Nephron (organoid): Measurements from ENCODE around the gene GTF2E1.

Experiments used
- H3K27ac Mint-ChIP-seq, 3 experiments: 2 replicates each; pipeline ENCODE4 v1.8.0; 2020; ENCODE audit warnings: mixed read lengths in 3 of 3, mild to moderate bottlenecking in 2 of 3, moderate library complexity in 1 of 3
- H3K27me3 Mint-ChIP-seq: 2 replicates; pipeline ENCODE4 v1.8.0; 2021; ENCODE audit warnings: low read depth, mild to moderate bottlenecking, moderate library complexity, mixed read lengths
- H3K36me3 Mint-ChIP-seq: 2 replicates; pipeline ENCODE4 v1.8.0; 2020; ENCODE audit warnings: low read depth, mixed read lengths
- H3K4me1 Mint-ChIP-seq: 2 replicates; pipeline ENCODE4 v1.8.0; 2020; ENCODE audit warnings: mixed read lengths
- H3K4me3 Mint-ChIP-seq, 3 experiments: 2 replicates each; pipeline ENCODE4 v1.8.0; 2020; ENCODE audit warnings: mild to moderate bottlenecking in 3 of 3, mixed read lengths in 3 of 3, moderate library complexity in 2 of 3
- H3K9me3 Mint-ChIP-seq: 2 replicates; pipeline ENCODE4 v1.8.0; 2020; ENCODE audit warnings: mixed read lengths
- TF ChIP-seq, protein P1 (sequence below), 3 experiments: fragments of 200-600 bp; sonication (generic); IDR thresholded peaks; one replicate each; pipeline ENCODE4 v1.5.0; 2021; ENCODE audit warnings: antibody characterized with exemption in 3 of 3; ENCODE audit not compliant: unreplicated experiment in 3 of 3

GTF2E1 gene

DNA sequence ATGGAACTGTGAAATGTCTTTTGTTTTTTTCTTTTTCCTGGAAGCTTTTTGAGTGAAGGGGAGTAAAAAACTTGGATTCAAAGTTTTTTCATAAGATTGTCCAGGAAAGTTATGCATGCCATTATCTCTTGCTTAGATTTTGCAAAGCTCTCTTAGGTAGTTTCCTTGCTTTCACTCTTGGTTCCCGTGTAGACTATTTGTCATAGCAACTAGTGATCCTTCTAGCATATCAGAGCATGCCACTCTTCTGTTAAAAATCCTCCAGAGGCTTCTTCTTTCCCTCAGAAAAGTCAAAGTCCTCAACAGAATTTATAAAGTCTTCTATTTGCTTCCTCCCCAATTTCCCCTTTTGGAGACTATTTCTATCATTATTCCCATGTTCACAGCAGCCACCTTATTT lies 21.1 kb downstream of the GTF2E1 start:
- Mint-ChIP-seq H3K27me3 (no peaks in the 10 kb centered on the region), H3K27ac (peak overlapping the region; percentile 10 to 72 (median 24)), H3K4me3 (no peak overlapping the region), H3K4me1 (peaks cover 36% of the 10 kb centered on the region), H3K9me3 (peaks cover 12% of the 10 kb centered on the region), H3K36me3 (peaks cover 28% of the 10 kb centered on the region)
- TF ChIP-seq, protein P1, sequence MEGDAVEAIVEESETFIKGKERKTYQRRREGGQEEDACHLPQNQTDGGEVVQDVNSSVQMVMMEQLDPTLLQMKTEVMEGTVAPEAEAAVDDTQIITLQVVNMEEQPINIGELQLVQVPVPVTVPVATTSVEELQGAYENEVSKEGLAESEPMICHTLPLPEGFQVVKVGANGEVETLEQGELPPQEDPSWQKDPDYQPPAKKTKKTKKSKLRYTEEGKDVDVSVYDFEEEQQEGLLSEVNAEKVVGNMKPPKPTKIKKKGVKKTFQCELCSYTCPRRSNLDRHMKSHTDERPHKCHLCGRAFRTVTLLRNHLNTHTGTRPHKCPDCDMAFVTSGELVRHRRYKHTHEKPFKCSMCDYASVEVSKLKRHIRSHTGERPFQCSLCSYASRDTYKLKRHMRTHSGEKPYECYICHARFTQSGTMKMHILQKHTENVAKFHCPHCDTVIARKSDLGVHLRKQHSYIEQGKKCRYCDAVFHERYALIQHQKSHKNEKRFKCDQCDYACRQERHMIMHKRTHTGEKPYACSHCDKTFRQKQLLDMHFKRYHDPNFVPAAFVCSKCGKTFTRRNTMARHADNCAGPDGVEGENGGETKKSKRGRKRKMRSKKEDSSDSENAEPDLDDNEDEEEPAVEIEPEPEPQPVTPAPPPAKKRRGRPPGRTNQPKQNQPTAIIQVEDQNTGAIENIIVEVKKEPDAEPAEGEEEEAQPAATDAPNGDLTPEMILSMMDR (IDR thresholded peaks at IDR 0.05; ENCODE audit: unreplicated experiment in 3 of 3): no peak

DNA sequence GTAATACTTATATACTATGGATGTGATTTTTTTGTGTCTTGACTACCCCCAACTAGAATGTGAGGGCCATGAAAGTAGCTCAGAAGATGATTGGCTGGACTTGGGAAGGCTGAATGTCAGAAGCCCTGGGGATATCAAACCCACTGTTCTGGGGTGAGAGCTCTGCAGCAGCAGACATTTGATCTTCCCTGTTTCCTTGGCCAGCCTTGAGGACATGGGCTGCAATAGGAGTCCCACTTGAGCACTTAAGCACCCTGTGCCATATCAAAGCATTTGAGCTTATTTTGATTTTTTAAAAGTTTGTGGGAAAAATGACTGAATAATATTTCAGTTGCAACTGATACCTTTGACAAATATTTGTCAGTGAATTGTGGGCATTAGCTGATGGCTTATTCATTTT lies 21.7 kb downstream of the GTF2E1 start:
- TF ChIP-seq, protein P1 (IDR thresholded peaks at IDR 0.05; ENCODE audit: unreplicated experiment in 3 of 3): no peak
- H3K27ac Mint-ChIP-seq: peak overlapping the region; percentile 10 to 72 (median 24)
- peaks cover 22% of the 10 kb centered on the region for H3K36me3 Mint-ChIP-seq
- H3K4me1 Mint-ChIP-seq: peaks cover 36% of the 10 kb centered on the region
- peaks cover 10% of the 10 kb centered on the region for H3K9me3 Mint-ChIP-seq
- H3K4me3 Mint-ChIP-seq: no peak overlapping the region
- no peaks in the 10 kb centered on the region for H3K27me3 Mint-ChIP-seq

DNA sequence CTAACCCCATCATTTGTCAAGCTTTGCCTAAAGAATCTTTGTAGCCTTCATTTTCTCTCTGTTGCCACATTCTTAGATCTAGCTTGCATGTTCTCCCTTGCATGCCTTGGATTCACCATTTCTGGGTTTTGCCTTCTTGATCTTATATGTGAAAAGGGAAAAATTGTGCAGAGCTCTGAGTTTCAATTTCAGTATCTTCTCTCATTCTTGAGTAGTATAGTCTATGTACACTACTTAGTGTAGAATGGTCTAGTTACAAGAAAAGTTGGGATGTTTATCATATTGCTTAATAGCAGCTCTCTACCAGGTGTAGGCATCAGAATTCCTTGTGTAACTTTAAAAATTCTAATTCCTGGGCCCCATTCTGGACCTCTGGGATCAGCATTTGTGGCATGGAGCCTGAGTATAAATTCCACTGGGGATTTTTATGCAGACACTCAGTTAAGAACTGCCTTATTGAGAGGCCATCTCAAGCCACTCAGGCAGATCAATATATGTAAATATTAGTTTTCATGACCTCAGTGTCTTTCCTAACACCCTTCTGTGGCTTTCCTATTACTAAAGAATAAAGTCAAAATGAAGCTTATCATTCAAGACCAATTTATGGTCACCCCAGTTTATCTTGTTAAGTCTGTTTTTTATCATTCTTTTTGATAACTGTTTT lies 23.4 kb downstream of the GTF2E1 start:
- Mint-ChIP-seq H3K4me3 (no peak overlapping the region), H3K27ac (peak overlapping the region in 2 of 3 experiments; percentile 9 to 23), H3K9me3 (peaks cover 5% of the 10 kb centered on the region), H3K27me3 (no peaks in the 10 kb centered on the region), H3K4me1 (peaks cover 36% of the 10 kb centered on the region), H3K36me3 (peaks cover 8% of the 10 kb centered on the region)
- TF ChIP-seq, protein P1 (IDR thresholded peaks at IDR 0.05; ENCODE audit: unreplicated experiment in 3 of 3): no peak

DNA sequence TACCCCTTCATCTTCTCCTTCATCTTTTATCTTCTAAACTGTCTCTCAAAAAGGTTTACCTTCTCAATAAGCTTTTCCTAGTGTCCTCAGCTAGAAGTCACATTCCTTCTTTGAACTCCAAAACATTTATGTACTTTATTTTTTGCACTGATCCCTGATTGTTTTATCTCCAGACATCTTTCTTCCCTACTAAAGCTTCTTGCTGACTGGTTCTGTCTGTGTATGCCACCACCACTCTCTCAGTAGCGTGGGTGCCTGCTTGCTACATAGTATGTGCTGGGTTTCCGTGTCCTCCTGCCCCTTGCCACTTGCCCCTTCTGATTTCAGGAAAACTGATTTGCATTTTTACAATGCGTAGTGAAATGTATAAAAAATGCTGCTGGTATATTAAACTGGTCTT lies 24.0 kb downstream of the GTF2E1 start:
- TF ChIP-seq, protein P1 (IDR thresholded peaks at IDR 0.05; ENCODE audit: unreplicated experiment in 3 of 3): no peak
- H3K27ac Mint-ChIP-seq: peak overlapping the region in 1 of 3 experiments; percentile 9
- no peaks in the 10 kb centered on the region for H3K27me3 Mint-ChIP-seq
- H3K36me3 Mint-ChIP-seq: peaks cover 3% of the 10 kb centered on the region
- no peak overlapping the region for H3K4me3 Mint-ChIP-seq
- H3K4me1 Mint-ChIP-seq: peaks cover 36% of the 10 kb centered on the region
- no peaks in the 10 kb centered on the region for H3K9me3 Mint-ChIP-seq

DNA sequence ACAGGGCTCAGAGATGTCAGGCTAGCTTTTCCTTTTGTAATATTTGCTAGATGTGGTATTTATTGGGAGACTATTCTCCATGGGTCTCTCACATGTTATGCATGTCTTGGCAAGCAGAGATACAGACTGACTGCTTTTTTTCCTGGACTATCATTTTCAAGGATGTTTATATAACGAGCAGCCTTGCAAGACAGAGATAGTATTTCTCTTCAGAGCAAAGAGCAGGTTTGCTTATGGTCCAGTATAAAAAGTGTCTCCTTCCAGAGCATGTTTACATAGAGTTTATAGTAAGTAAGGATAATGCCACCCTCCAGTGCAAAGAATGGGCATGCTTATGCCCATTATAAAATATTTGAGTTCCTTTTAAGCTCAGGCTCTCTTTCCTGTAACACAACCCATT lies 24.6 kb downstream of the GTF2E1 start:
- H3K27ac Mint-ChIP-seq: no peak overlapping the region
- peaks cover 36% of the 10 kb centered on the region for H3K4me1 Mint-ChIP-seq
- H3K4me3 Mint-ChIP-seq: no peak overlapping the region
- H3K9me3 Mint-ChIP-seq: no peaks in the 10 kb centered on the region
- no peaks in the 10 kb centered on the region for H3K27me3 Mint-ChIP-seq
- H3K36me3 Mint-ChIP-seq: peaks cover 2% of the 10 kb centered on the region
- TF ChIP-seq, protein P1 (IDR thresholded peaks at IDR 0.05; ENCODE audit: unreplicated experiment in 3 of 3): no peak

DNA sequence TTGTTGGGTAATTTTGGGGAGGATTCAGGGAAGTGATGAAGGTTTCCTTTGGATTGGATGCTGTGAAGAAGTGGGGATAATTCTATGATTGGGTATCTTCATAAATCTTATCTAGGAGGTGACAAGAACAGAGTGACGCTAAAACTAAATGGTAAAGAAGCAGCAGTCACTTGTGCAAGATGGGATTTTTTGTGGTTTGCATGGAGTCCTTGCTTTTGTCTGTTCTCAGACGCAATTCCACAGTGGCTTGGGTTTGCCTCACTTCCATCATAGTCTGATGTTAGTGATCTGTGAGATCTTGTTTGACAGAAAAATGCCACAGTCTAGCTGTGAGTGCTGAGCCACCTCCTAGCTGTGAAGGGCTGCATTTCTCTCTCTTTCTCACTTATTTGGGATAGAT lies 26.9 kb downstream of the GTF2E1 start:
- Mint-ChIP-seq H3K9me3 (no peaks in the 10 kb centered on the region), H3K36me3 (peaks cover 5% of the 10 kb centered on the region), H3K27ac (no peak overlapping the region), H3K27me3 (no peaks in the 10 kb centered on the region), H3K4me1 (peaks cover 20% of the 10 kb centered on the region), H3K4me3 (no peak overlapping the region)
- TF ChIP-seq, protein P1 (IDR thresholded peaks at IDR 0.05; ENCODE audit: unreplicated experiment in 3 of 3): no peak
